Gastrocnemius medialis (tissue), 4 donors: Measurements from ENCODE around the gene ODAPH. TPM values are rescaled to one million over a fixed set of nuclear protein-coding genes. Genes with fewer than 3 reads are reported as not detected.
"Not testable (repeated sequence)": the region's sequence is repeated elsewhere in the genome, so short reads cannot be mapped to it uniquely, and the experiment has no call there.

ENCODE experiments used
- ATAC-seq, 2 donors: fragments of 150-250 bp; one replicate each; pipeline ENCODE4 v1.9.1; 2016
- DNase-seq, 2 donors: peaks; one replicate each; pipeline ENCODE4 v3.0.0-alpha.2; 2019
- H3K27ac ChIP-seq, 4 donors: fragments of 200-600 bp; sonication (generic); 1 replicate in 1 of 4; 2 replicates in 3 of 4; pipeline ENCODE4 v1.5.1; 2016 to 2018; ENCODE audit warnings: mild to moderate bottlenecking in 2 of 4, moderate library complexity in 1 of 4
- H3K27me3 ChIP-seq, 3 donors: fragments of 200-600 bp; sonication (generic) in 2 of 3; 1 replicate in 1 of 3; 2 replicates in 2 of 3; pipeline versions ENCODE4 v1.5.1 to v1.6.0; 2016 to 2019; ENCODE audit warnings: mild to moderate bottlenecking in 1 of 3, moderate library complexity in 1 of 3
- H3K36me3 ChIP-seq, 2 donors: fragments of 200-600 bp; sonication (generic) in 1 of 2; one replicate each; pipeline ENCODE4 v1.5.1; 2017 to 2018
- H3K4me1 ChIP-seq, 2 donors: fragments of 200-600 bp; sonication (generic) in 1 of 2; one replicate each; pipeline ENCODE4 v1.5.1; 2016 to 2017; ENCODE audit warnings: mild to moderate bottlenecking in 2 of 2
- H3K4me3 ChIP-seq, 4 donors: fragments of 200-600 bp; sonication (generic) in 3 of 4; 1 replicate in 1 of 4; 2 replicates in 3 of 4; pipeline ENCODE4 v1.5.1; 2016 to 2019; ENCODE audit warnings: mild to moderate bottlenecking in 2 of 4
- H3K9me3 ChIP-seq, 3 donors: fragments of 200-600 bp; sonication (generic) in 2 of 3; 1 replicate in 1 of 3; 2 replicates in 2 of 3; pipeline ENCODE4 v1.5.1; 2016 to 2019
- POLR2A ChIP-seq, 2 donors: fragments of 450-650 bp; IDR thresholded peaks; one replicate each; pipeline ENCODE4 v1.6.1; 2017; ENCODE audit warnings: antibody characterized with exemption in 2 of 2, mild to moderate bottlenecking in 2 of 2, moderate library complexity in 2 of 2
- in situ Hi-C, 4 donors: fragments of 200-750 bp; cut with MboI; loops; one replicate each; pipeline versions ENCODE4 v1.15.0 to v1.8.0; 2017; ENCODE audit warnings: low sequenced_read_pairs in 4 of 4
- intact Hi-C: fragments of 100-400 bp; cut with DNase I; formaldehyde crosslinking; loops from one replicate; pipeline ENCODE4 v1.15.1; 2023; ENCODE audit warnings: low total_unique reads
- total RNA-seq, 4 donors: library from RNA; depleted of rRNA; stranded (reverse); fragments of >200 nt; gene quantifications; one replicate each; pipeline versions ENCODE4 v1.1.0 to v1.2.3, GENCODE V29; 2016
- TF ChIP-seq, protein P1 (sequence below), 5 experiments: fragments of 450-650 bp in 3 of 5; fragments of 200-600 bp in 2 of 5; sonication (generic) in 2 of 5; IDR thresholded peaks in 4 of 5; conservative IDR thresholded peaks in 1 of 5; 1 replicate in 4 of 5; 2 replicates in 1 of 5; pipeline ENCODE4 v1.5.1; 2016 to 2019; ENCODE audit warnings: antibody characterized with exemption in 5 of 5, mild to moderate bottlenecking in 3 of 5, moderate library complexity in 3 of 5

The ODAPH gene
- total RNA-seq, 4 donors from 2014 or later = not detected

DNA sequence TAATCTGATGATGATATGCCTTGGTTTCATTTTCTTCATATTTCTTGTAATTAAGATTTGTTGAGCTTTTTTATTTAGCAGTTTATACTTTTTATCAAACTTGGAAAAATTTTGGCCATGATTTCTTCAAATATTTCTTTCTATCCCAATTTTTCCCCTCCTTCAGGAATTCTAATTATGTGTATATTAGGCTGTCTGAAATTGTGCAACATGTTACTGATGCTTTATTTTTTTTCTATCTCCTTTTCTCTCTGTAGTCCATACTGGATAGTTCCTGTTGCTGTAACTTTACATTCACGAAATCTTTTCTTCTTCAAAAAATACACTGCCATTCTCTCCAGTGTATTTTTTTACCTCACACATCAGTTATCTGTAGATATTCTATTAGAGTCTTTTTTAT, 30.8 kb upstream of the ODAPH start:
- Histone ChIP-seq H3K36me3 (peaks cover 0 to 32% of the 10 kb centered on the region in 2 donors), H3K4me3 (no peak overlapping the region), H3K27me3 (no peaks in the 10 kb centered on the region), H3K9me3 (no peaks in the 10 kb centered on the region), H3K4me1 (no peaks in the 10 kb centered on the region), H3K27ac (no peak overlapping the region)
- DNase-seq = no peak
- no peak for ATAC-seq
- TF ChIP-seq POLR2A (IDR thresholded peaks at IDR 0.05) = no peak
- TF ChIP-seq, protein P1, sequence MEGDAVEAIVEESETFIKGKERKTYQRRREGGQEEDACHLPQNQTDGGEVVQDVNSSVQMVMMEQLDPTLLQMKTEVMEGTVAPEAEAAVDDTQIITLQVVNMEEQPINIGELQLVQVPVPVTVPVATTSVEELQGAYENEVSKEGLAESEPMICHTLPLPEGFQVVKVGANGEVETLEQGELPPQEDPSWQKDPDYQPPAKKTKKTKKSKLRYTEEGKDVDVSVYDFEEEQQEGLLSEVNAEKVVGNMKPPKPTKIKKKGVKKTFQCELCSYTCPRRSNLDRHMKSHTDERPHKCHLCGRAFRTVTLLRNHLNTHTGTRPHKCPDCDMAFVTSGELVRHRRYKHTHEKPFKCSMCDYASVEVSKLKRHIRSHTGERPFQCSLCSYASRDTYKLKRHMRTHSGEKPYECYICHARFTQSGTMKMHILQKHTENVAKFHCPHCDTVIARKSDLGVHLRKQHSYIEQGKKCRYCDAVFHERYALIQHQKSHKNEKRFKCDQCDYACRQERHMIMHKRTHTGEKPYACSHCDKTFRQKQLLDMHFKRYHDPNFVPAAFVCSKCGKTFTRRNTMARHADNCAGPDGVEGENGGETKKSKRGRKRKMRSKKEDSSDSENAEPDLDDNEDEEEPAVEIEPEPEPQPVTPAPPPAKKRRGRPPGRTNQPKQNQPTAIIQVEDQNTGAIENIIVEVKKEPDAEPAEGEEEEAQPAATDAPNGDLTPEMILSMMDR (IDR thresholded peaks at IDR 0.05 in 4 of 5, conservative IDR thresholded peaks at IDR 0.05 in 1 of 5) = no peak
- in situ Hi-C loops = no loop called here
- intact Hi-C loops = no loop called here

DNA sequence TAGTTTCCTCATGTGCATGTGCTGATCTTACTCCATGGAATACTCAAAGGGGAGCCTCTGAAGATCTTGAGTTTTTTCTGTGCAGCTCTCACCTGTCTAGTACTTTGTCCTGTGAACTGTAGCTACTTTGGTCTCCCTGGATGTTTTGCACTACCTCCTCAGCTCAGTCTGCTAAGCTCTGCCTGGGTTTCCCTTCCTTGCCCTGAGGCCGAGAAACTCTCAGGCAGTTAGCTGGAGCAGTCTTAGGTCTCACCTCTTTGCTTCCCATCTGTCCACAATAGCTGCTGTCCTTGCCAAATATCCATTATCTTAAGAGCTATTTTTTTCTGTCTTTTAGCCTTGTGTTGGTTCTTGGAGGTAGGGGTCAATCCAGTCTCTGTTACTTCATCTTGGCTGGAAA, 30.0 kb upstream of the ODAPH start:
- Histone ChIP-seq H3K27ac (no peak overlapping the region), H3K36me3 (peaks cover 0 to 38% of the 10 kb centered on the region in 2 donors), H3K9me3 (no peaks in the 10 kb centered on the region), H3K4me1 (no peaks in the 10 kb centered on the region), H3K4me3 (no peak overlapping the region), H3K27me3 (no peaks in the 10 kb centered on the region)
- in situ Hi-C loops = no loop called here
- DNase-seq = no peak
- no peak for ATAC-seq
- intact Hi-C loops = no loop called here
- no peak for TF ChIP-seq POLR2A (IDR thresholded peaks at IDR 0.05)
- TF ChIP-seq, protein P1 (IDR thresholded peaks at IDR 0.05 in 4 of 5, conservative IDR thresholded peaks at IDR 0.05 in 1 of 5) = no peak

DNA sequence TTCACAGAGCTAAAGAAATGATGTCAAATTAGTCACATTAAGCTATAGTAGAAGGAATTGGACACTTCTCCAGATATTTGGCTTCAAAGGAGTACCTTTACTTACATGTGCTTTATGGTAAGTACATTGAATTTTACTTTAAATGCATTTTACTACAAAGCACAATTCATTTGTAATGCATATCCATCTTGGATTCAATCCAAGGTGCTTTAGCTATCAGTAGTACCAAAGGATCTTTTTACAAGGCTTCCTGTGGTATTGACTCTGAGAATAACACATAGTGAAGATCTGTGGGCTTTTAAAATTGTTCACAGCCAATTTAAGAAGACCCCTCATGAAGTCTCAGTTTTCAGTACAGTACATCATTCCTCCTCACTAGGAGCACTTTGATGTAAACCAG, 28.4 kb upstream of the ODAPH start:
- no peak for DNase-seq
- intact Hi-C loops (no loop called here), in situ Hi-C loops (no loop called here)

DNA sequence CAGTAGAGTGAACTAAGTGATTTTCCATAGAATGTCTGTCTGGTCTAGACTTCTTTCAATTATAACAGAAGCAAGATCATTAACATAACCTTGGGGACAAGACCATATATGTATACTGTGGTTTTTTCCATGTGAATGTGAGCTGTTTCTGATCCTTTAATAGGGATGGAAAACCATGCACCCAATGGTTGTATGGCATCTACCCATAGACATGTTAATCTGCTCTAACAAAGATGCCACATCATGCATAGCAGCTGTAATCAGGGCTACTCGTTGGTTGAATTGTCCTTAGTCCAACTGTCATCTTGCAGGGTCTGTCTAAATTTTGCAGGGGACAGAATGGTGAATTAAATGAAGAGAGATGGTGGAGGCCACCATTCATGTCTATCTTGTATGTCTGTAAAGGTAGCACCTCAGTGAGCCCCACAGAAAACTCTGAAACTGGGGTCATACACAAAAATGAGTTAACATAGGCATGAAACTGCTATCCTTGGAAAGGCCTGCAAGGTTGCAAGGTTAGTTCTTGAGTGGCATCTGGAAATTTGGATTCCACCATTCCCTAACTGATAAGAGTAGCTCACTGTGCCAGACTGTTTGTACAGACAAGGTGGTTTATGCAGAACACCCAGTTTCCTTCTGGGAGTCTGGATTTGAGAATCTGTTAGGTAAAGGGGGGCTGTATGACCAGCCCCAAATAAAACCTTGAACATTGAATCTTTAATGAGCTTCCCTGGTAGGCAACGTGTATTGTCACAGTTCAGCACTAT, 25.1 kb upstream of the ODAPH start:
- H3K4me1 ChIP-seq = no peaks in the 10 kb centered on the region
- in situ Hi-C loops (no loop called here), intact Hi-C loops (no loop called here)
- DNase-seq (no peak), ATAC-seq (no peak)
- peaks cover 0 to 33% of the 10 kb centered on the region in 2 donors for H3K36me3 ChIP-seq
- no peaks in the 10 kb centered on the region for H3K27me3 ChIP-seq
- H3K4me3 ChIP-seq = no peak overlapping the region
- no peak overlapping the region for H3K27ac ChIP-seq
- TF ChIP-seq, protein P1 (IDR thresholded peaks at IDR 0.05 in 4 of 5, conservative IDR thresholded peaks at IDR 0.05 in 1 of 5) = no peak
- TF ChIP-seq POLR2A (IDR thresholded peaks at IDR 0.05) = no peak
- no peaks in the 10 kb centered on the region for H3K9me3 ChIP-seq

More for the DNA sequence above, 28.4 kb upstream of the ODAPH start:
- Histone ChIP-seq H3K27ac (no peak overlapping the region), H3K27me3 (no peaks in the 10 kb centered on the region), H3K4me3 (no peak overlapping the region), H3K4me1 (no peaks in the 10 kb centered on the region), H3K9me3 (no peaks in the 10 kb centered on the region), H3K36me3 (peaks cover 0 to 39% of the 10 kb centered on the region in 2 donors)
- no peak for TF ChIP-seq POLR2A (IDR thresholded peaks at IDR 0.05)
- TF ChIP-seq, protein P1 (IDR thresholded peaks at IDR 0.05 in 4 of 5, conservative IDR thresholded peaks at IDR 0.05 in 1 of 5) = no peak
- ATAC-seq = no peak

DNA sequence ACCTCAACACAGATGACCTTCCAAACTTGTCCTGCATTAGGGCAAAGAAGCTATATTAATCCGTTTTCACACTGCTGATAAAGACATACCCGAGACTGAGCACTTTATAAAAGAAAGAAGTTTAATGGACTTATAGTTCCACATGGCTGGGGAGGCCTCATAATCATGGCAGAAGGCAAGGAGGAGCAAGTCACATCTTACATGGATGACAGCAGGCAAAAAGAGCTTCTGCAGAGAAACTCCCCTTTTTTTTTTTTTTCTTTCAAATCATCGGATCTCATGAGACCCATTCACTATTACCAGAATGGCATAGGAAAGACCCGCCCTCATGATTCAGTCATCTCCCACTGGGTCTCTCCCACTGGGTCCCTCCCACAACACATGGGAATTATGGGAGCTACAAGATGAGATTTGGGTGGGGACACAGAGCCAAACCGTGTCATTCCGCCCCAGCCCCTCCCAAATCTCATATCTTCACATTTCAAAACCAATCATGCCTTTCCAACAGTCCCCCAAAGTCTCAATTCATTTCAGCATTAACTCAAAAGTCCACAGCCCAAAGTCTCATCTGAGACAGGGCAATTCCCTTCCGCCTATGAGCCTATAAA, 24.2 kb upstream of the ODAPH start:
- intact Hi-C loops, DNase-seq, H3K4me1 ChIP-seq, H3K27me3 ChIP-seq, in situ Hi-C loops, H3K27ac ChIP-seq, ATAC-seq, H3K4me3 ChIP-seq, H3K9me3 ChIP-seq: not testable (repeated sequence)
- peaks cover 0 to 28% of the 10 kb centered on the region in 2 donors for H3K36me3 ChIP-seq

DNA sequence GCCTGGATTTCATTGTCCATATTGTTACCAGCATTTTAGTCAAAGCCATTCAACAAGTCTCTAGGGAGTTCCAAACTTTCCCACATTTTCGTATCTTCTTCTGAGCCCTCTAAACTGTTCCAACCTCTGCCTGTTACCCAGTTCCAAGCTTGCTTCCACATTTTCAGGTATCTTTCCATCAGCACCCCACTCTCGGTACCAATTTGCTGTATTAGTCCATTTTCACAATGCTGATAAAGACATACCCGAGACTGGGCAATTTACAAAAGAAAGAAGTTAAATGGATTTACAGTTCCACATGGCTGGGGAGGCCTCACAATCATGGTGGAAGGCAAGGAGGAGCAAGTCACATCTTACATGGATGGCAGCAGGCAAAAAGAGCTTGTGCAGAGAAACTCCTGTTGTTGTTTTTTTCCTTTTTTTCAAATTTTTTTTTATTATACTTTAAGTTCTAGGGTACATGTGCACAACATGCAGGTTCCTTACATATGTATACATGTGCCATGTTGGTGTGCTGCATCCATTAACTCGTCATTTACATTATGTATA, 22.5 kb upstream of the ODAPH start:
- ATAC-seq, H3K9me3 ChIP-seq, DNase-seq, H3K4me3 ChIP-seq, H3K27me3 ChIP-seq, H3K4me1 ChIP-seq, H3K27ac ChIP-seq, intact Hi-C loops, in situ Hi-C loops: not testable (repeated sequence)
- H3K36me3 ChIP-seq = peaks cover 0 to 10% of the 10 kb centered on the region in 2 donors

DNA sequence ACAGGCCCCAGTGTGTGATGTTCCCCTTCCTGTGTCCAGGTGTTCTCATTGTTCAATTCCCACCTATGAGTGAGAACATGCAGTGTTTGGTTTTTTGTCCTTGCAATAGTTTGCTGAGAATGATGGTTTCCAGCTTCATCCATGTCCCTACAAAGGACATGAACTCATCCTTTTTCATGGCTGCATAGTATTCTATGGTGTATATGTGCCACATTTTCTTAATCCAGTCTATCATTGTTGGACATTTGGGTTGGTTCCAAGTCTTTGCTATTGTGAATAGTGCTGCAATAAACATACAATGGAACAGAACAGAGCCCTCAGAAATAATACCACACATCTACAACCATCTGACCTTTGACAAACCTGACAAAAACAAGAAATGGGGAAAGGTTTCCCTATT, 21.9 kb upstream of the ODAPH start:
- H3K36me3 ChIP-seq, H3K9me3 ChIP-seq, ATAC-seq, H3K4me3 ChIP-seq, in situ Hi-C loops, DNase-seq, intact Hi-C loops, H3K4me1 ChIP-seq, H3K27me3 ChIP-seq, H3K27ac ChIP-seq: not testable (repeated sequence)
